ENCODE measurements around the gene MAMLD1.

The MAMLD1 gene

DNA sequence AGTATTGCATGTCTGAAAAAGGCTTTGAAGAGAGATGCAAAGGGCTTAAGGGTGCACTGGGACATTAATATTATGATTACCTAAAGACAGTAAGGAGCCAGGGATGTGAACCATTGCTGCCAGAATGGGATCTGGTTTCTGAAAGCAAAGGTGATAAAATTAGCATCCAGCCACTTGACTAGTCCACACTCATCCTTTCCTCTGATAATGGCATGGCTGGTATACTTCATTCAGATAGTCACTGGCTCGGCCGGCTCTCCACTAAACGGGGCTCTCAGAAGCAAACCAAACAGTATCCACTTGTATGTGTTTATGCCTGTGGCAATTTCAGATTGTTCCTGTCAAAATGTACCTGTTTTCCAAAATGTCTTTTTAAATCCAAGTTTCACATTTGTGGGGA, 46.4 kb downstream of the MAMLD1 start:
- no peak for DNase-seq

DNA sequence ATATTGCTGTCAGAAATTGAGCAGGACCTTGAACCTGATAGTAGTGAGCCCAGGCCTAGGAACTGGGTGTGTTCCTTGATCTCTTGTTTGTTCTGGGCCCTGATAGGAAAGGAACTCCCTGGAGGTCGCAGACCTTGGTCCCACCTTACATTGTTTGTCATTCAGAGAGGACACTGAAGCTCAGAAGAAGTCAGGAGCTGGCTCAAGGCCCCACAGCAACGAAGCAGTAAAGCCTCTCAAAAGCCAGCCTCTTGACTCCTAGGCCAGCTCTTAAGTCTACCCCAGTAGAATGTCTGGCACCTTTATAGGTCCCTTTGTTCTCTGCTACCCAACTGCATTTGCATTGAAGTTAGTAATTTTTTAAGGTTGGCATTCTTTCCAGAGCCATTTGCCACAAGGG, 46.8 kb downstream of the MAMLD1 start:
- no peak for DNase-seq

DNA sequence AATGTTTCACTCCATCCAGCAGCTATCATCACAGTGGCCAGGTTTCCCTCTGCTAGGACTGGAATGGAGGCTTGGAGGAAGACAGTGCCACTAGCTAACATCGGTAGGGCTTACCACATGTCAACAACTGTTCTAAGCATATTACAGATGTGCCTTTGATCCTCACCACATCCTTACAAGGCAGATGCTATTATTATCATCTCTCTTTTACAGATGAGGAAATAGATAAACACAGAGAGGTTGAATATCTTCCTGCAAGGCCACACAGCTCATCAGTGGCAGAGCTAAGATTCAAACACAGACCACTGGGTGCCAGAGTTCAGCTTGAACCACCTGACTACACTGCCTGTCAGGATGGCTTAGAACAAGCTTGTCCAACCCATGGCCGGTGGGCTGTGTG, 47.4 kb downstream of the MAMLD1 start:
- no peak for DNase-seq

DNA sequence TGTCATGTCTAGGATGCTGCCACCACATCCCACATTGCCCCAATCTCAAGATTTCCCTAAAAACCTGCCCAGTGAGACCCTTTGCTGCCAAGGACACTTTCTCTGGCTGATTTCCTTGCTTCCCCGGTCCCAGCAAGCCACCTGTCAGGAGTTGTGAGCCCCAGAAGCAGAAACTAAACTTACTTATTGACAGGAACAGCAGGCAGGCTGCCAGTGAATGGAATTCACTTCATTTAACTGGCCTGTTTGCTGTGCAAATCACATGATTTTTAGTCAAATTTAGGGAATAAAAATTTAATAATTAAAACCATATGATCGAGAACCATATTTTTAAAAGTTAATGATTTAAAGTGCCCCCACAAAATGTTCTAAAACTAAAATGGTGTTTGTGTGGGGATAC, 48.5 kb downstream of the MAMLD1 start:
- DNase-seq, result no peak

DNA sequence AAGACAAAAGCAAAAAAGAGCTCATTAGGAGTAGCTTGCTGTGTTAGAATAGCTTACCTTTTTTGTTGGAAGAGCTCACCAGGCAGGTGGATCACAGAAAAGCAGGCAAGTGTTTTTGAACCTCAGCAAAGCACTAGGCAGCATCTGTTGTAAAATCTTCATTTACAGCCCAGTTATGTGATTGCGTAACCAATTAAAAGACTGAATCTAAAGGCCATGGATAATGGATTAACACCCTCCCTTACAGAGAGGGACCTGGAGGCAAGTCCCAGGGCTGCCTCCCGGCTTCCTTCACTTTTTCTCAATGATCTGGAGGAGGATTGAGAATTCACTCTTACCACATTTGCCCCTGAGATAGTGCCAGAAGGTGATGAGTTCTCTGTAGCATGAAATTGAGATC, 51.1 kb downstream of the MAMLD1 start:
- no peak for DNase-seq

DNA sequence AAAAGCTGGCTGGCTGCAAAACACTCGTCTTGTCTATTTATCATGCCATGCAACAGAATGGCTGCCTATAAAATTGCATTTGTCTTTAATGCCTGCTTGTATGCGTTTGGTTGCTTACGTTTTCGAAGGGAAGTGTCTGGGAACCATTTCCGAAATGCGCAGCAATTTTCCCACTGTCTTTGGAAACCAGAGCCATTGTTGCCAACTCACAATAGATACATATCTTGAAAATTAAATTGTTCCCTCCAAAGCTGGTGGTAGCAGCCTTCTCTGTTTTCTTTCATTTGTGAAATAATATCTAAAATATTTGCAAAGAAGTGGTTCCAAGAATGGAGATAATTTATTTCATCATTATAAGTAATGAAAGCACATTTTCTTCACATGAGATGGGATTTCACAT, 53.4 kb downstream of the MAMLD1 start:
- DNase-seq, result no peak

DNA sequence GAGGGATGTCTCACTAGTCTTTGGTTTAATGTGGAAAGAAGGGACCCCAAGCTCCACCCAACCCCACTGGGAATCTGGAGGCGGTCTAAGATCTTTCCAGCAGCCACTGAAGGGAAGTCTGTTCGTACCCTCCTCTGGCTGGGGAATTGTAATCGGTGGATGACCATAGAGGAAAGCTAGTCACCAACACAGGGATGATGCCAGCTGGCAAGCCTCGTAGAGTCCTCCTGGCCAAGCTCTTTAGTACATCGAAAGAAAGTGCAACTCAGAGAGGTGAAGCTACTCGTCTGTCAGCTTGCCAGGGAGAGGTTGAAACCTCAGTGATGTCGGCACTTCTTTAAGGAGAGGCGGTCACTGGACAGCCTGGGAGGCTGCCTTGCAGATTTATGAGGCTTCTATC, 58.7 kb downstream of the MAMLD1 start:
- DNase-seq, result no peak

DNA sequence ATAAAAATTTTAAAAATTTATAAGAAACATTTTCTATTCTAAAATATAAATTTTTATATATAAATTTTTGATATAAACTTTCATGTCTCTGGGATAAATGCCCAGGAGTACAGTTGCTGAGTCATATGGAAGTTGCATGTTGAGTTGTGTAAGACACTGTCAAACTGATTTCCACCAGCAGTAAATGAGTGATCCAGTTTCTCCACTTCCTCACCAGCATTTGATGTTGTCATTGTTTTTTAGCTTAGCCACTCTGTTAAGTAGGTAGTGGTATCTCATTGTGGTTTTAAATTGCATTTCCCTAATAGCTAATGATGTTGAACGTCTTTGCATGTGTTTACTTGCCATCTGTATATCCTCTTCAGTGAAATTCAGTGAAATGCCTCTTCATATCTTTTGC, 66.5 kb downstream of the MAMLD1 start:
- no peak for DNase-seq

DNA sequence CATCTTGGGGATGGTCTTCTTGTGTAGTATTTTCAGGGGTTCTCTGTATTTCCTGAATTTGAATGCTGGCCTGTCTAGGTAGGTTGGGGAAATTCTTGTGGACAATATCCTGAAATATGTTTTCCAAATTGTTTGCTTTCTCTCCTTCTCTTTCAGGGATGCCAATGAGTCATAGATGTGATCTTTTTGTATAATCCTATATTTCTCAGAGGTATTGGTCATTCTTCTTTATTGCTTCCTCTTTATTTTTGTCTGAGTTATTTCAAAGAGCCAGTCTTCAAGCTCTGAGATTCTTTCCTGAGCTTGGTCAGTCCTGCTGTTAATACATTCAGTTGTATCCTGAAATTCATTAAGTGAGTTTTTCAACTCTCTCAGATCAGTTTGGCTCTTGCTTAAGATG, 73.1 kb downstream of the MAMLD1 start:
- no peak for DNase-seq

DNA sequence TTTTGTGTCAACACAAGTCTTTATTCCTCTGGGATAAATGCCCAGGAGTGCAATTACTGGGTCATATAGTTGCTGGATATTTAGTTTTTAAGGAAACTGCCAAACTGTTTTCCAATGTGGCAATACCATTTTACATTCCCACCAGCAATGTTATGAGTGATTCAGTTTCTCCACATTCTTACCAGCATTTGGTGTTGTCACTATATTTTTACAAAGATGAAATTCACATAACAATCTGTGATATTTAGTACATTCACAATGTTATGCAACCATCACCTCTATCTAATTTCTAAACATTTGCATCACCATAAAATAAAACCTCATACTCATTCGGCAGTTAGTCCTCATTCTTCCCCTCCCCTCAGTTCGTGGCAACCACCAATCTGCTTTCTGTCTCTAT, 75.0 kb downstream of the MAMLD1 start:
- no peak for DNase-seq

DNA sequence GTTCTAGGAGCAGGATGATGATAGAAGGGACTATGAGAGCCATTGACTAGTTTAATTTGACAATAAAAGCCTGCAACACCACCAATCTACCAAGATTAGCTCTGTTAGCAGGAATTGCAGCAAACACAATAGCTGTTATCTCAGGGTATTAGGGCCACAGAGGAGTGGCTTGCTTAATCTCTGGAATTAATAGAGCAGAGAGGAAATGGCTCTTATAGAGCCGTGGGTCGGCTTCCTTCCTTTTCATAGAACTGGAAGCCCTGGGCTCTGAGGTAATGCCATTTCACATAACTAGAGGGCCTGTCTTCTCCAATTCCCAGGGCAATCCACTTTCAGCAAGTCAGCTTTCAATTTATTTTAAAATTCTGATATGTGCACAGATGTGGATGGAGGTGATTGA, 83.0 kb downstream of the MAMLD1 start:
- no peak for DNase-seq

DNA sequence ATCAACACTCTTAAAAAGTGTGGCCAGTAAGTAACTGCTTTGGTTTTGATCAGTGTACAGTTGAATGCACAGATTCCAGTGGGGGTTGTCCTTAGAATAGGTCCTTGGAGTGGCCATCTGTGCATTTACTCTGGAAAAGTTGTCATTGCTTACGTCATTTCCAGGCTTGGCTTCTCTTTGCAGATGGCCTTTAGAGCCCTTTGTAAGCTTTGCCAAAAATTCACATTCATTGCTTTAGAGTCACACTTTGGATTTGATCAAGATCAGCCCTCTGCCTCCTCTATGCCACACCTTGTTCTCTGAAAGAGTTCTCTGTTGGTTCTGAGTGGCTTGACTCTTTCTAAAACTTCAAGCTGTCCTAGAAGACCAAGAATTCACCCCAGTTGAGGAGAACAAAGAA, 83.9 kb downstream of the MAMLD1 start:
- DNase-seq, result no peak

DNA sequence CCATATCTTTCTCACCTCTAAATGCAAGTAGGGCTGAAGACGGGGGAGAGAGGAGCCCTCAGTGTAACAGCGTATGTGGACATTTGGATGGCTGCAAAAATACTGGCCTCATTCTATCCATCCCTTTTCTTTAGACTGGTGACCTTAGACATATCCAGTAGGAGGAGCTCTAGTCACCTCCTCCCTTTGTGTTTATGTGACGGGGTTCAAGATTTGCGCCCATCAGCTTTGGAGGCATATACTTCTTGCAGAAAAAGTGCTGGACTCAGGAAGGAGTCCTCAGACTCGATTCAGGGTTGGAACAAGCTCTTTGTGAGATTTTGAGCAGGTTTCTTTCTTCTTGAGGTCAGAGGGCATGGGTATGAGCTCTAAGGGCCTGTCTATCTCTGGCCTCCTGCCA, 86.2 kb downstream of the MAMLD1 start:
- no peak for DNase-seq

DNA sequence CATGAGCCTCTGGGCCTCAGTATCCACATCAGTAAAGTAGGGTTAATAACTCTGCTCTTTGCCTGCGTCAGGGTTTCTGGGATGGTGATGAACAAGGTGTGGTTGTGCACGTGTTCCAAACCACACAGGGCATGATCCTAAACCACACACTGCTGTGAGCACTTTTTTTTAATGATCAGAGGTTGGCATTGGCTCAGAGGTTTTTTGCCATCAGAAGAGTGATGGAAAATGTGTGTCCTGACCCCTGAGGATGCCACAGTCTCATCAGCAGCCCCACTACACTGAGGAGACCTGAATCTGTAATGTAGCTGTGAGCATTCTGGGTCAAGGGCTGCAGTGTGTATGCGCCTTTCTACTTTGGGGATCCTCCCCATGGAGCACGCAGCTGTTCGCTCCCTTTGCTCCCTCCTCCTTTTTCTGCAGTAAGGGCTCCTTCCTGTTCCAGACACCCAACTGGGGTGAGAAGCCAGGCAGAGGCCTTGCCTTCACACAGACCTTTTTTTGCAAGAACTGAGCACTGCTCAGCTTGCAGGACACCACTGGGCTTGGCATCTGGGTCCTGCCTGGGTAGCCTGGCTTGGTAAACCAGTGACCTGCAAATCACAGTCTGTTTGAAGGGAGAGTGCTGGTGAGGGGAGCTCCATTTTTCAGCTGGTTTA, 87.5 kb downstream of the MAMLD1 start:
- DNase-seq, result no peak

DNA sequence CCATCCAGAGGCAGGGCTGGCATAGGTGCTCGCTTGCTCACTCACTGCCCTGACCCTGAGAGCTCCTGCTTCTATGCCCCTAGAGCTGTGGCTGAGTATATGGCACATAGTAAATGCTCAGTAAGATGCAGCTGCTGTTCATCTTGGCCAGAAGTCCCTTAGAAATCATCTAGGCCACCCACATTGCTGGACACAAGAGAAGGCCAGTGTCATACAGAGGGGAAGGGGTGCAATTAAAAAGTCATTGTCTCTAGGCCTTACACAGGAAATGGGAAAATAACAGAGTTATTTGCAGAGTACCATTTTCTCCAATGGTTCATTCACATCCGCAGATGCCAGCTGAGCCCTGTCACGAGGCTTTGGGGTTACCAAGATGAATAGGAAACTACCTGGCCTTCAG, 88.8 kb downstream of the MAMLD1 start:
- no peak for DNase-seq

DNA sequence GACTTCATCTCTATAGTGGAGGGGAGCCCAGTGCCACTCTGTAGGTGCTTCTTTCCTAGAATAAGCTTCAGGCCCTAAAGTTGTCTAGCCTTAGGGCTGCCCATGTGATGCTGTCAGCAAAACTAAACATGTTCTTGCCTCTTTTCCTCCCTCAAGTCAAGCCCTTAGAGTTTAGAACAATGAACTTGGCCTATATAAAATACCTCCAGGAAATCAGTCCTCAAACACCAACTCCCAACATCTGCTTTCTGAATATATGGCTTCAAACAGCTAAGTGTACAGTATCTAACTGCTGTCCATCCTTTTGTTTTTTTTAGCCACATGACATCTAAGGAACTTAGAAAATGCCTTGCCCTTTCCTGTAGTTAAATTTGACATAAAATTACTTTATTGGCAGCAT, 91.0 kb downstream of the MAMLD1 start:
- DNase-seq, result no peak

DNA sequence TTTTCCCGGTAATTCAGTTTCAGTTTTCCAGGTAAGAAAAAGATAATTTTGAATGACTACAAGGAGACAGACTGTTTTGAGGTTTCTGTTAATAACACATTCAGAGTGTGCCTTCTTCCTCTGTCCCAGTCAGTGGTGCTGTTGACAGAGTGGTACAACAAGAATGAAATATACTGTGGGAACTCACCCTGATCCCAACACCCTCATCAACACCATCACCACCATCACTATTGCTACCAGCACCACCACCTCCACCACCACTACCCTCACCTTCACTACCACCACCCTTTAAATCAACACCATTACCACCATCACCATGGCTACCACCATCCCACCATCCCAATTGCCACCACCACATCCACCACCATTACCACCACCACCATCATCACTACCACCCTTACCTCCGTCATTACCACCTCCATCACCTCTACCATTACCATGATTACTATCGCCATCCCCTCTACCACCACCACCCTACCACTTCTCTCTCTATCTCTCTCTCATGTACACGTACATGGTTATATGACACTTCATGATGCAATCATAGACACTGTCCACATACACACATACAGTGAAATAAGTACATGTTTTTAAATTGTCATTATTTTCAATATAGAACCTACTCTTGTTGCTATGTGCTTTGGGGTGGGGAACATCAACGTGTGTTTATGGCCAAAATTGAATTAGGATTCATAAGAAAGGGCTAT, 91.5 kb downstream of the MAMLD1 start:
- DNase-seq, result no peak

DNA sequence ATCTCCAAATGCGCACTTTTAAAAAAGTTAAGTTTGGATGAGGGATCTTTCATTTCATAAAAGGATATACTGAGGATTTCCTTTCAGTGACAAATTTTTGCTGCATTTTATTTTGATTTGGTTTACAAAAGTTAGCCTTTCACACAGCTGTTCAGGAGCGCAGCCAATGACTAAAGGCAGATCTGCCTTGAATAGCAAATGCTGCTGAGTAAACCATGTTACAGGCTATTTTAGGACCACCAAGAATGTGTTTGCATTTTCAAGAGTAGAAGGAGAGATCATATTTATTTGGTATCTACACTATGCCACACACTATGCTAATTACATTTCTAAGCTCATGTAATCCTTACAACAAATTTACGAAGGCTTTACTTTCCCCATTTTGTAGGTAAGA, 92.1 kb downstream of the MAMLD1 start:
- no peak for DNase-seq

DNA sequence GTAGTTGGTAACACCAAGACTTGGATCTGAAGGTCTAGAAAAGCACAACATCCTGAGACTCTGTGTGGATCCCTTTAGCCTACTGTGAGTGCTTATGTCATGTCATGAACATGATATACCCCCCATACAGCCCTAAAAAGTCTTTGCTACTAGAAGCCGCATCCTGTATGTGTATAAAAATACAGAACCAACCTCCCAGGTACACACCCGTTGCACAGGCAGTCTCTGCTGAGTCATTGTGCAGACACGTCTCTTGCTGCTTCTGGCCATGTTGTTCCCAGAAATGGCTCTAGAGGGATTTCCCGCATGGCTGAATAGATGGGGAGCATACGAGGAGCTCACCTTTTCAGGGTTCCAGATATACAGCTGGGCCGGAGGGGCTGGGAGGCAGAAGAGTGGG, 93.3 kb downstream of the MAMLD1 start:
- DNase-seq, result no peak

DNA sequence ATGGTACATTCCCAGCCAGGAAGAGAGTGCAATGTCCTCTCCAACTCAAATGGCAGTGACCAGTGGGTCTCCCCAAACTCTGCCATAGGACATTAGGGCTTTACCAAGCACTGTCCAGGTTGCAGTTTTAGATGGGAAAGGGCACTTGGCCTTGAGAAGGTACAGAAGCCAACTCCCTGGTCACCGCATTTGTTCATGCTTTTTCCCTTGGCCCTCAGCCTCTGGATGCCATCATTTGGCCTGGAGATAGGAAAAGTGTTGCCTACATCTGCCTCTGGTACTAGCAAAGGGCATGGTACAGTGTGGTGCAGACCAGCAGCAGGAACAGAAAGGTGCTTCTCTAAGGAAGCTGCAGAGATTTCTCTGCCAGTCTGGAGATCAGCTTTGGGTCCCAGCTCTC, 93.8 kb downstream of the MAMLD1 start:
- no peak for DNase-seq

DNA sequence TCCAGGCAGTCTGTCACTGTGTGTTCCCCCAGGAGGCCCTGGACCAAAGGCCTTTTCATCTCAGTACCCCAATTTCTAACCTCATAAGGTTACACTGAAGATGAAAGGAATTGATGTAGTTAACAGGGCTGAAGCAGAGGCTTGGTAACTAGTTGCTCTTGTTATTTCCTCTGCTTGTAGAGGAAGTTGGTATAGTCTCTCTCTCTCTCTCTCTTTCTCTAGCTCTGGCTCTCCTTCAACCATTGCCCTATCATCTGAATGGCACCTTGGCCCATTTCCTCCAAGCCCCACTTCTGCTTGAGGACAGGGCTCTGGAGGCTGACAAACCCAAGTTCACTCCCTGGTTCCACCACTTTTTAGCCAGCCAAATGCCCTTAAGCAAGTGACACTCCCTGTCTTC, 96.1 kb downstream of the MAMLD1 start:
- DNase-seq, result no peak

DNA sequence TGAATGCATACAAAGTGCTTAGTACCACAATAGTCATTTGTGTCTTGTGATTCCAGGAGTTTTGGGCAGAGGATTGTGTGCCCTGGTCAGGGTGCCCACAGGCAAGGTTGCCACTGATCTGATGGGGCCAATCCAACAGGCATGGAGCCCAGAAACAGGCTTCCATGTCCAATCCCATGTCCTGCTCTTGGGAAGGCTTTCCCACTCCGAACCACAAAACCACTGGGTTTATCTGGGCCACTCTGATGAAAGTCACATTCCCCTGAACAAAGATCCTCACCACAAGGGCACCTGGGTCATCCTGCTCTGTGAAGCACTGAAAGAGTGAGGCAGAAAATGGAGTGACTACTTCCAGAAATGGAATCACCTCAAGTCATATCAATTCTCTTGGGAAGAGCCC, 96.9 kb downstream of the MAMLD1 start:
- no peak for DNase-seq

DNA sequence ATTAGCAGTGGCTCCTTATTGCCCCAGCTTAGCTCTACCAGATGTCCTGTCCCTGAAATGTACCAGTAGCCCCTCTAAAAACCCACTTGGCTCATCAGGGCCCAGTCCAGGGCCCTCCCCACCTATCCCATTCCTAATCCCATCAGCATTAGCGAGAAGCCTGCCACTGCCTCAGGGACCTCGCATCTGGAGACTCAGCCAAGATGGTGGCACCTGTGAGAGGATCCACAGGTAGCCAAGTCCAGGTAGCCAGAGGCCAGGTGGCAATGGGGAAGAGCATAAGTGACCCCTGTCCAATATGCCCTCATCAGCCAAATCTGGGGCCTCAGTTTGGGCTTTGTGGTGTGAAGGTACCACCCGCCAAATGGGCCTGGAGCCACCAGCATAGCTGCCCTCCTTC, 97.7 kb downstream of the MAMLD1 start:
- DNase-seq, result no peak

DNA sequence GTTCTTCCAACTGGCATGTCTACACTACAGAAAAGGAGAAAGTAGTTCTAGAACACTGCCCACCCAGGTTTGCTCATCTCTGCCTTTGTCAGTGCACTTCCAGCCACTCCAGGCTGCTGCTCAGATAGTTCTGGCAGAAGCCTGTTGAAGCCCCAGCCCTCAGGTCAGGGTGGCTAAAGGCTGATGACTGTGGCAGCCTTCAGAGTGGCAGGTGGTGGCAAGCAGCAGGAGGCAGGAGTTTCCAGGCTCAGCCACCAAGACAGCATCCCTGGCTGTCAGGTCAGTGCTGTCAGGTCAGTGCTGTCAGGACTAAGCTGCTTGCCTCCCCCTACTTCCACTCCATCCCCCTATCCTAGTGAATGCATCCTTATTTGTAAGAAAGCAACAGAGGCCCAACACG, 100.4 kb downstream of the MAMLD1 start:
- no peak for DNase-seq

DNA sequence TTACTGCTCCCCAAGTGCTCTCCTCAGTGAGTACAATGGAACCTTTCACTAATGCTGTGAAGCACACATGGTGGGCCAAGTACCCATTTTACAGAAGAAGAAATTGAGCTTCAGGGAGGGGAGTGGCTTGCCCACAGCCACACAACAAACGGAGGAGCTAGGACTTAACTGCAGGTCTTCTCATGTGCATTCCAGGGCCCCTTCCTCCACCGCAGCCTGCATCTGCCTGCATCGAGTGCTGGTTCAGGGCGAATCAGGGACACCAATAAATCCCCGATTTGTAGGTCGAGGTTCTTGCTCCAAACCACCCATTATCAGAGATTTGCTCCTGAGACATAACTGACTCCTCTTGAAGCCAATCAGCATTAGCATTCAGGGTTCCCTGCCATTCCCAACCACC, 100.9 kb downstream of the MAMLD1 start:
- DNase-seq, result no peak
